HL-60 (cell line): Measurements from ENCODE around the gene STAMBP.

Experiments
- GABPA ChIP-seq: IDR thresholded peaks from 2 replicates; pipeline ENCODE4 v1.6.1; 2012; ENCODE audit warnings: low read depth
- POLR2AphosphoS5 ChIP-seq: IDR thresholded peaks from 2 replicates; pipeline ENCODE4 v1.6.1; 2012; ENCODE audit warnings: low read depth
- TF ChIP-seq, protein P1 (sequence below): IDR thresholded peaks from one replicate; pipeline ENCODE4 v1.5.1; 2011; ENCODE audit warnings: low read length, control low read depth, inconsistent platforms; ENCODE audit not compliant: insufficient read depth

DNA sequence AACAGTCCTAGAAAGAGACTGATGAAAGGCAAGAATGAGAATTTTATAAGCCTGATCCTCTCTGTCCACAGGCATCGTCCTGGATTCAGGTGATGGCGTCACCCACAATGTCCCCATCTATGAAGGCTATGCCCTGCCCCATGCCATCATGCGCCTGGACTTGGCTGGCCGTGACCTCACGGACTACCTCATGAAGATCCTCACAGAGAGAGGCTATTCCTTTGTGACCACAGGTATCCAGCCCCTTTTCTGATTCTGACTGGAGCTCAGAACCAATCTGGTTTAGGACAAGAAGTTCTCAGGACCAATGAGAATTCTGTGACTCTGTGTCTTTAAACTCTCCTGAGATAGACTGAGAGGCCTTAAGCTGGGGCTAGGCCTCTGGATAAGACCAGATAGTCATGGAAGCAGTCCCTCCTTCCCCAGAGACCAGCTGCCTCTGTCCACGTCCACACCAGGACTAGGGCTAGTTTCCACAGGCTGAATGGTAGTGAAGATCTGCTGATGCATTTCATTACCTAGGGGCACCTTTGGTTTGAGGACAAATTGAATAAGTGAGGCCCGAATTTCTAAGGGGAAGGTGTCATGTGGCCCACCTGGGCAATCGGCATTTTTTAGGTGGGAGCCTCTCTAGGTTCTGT is 84.8 kb downstream of the STAMBP start:
- TF ChIP-seq, protein P1, sequence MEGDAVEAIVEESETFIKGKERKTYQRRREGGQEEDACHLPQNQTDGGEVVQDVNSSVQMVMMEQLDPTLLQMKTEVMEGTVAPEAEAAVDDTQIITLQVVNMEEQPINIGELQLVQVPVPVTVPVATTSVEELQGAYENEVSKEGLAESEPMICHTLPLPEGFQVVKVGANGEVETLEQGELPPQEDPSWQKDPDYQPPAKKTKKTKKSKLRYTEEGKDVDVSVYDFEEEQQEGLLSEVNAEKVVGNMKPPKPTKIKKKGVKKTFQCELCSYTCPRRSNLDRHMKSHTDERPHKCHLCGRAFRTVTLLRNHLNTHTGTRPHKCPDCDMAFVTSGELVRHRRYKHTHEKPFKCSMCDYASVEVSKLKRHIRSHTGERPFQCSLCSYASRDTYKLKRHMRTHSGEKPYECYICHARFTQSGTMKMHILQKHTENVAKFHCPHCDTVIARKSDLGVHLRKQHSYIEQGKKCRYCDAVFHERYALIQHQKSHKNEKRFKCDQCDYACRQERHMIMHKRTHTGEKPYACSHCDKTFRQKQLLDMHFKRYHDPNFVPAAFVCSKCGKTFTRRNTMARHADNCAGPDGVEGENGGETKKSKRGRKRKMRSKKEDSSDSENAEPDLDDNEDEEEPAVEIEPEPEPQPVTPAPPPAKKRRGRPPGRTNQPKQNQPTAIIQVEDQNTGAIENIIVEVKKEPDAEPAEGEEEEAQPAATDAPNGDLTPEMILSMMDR: no peak
- TF ChIP-seq GABPA: no peak
- TF ChIP-seq POLR2AphosphoS5: no peak
